HG02588 (cell line): Measurements from ENCODE around the gene HELLS.
"Not testable (repeated sequence)": the region's sequence is repeated elsewhere in the genome, so short reads cannot be mapped to it uniquely, and the experiment has no call there.

Source experiments
- ATAC-seq: cut with Tn5 transposase; IDR thresholded peaks from one replicate; pipeline ENCODE4 v1.9.1; 2021; ENCODE audit warnings: mild to moderate bottlenecking, moderate library complexity; ENCODE audit not compliant: unreplicated experiment

Gene HELLS

GRCh38 chr10:94602729-94603515 lies 57.3 kb downstream of the HELLS start:
- ATAC-seq, result no peak

DNA sequence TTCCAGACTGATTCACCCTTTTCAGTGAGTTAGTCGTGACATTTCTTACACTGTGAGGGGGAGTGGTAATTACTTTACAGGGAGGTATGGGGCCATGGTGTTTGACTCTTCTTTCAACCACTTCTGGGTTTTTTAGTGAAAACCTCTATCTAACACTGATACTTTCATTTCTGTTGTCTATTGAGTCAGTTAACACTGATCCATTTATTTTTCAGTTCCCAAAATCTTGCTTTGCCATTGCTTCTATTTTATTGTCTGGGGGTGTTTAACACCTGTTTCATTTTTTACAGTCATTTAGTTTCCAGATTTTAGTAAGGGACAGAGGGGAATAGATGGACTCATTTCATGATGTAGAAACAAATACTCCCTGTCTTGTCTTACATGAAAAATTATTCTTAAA lies 61.5 kb downstream of the HELLS start:
- ATAC-seq, result peak; percentile 87

DNA sequence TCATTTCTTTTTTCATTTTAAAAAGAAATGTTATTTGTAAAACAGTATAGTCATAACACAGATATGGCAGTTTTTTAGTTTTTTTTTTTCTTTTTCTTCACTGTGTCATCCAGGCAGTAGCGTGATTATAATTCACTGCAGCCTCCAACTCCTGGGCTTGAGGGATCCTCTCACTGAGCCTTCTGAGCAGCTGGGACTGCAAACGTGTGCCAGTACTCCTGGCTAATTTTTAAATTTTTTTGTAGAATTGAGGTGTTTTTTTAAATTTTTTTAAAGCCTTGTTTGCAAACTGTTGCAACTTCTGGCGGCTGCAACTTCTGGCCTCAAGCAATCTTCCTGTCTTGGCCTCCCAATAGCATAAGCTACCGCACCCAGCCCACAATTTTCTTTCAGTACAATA lies 63.0 kb downstream of the HELLS start:
- ATAC-seq, result no peak

DNA sequence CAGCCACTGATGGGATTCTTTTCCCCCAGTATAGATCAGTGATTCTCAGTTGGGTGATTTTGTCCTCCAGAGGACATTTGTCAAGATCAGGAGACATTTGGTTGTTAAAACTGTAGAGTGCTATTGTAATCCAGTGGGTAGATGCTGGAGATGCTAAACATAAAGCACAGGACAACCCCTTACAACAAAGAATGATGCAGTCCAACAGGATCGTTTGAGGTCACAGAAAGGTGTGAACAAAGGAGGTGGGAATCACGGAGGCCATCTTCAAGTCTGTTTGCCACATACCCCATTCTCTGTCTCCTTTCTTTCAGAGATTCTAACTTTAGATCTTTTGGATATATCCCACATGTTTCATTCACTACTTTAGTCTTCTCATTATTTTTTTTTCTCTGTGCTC lies 69.0 kb downstream of the HELLS start:
- no peak for ATAC-seq

GRCh38 chr10:94617389-94617944 lies 71.9 kb downstream of the HELLS start:
- ATAC-seq, result no peak

GRCh38 chr10:94622666-94623205 lies 77.1 kb downstream of the HELLS start:
- no peak for ATAC-seq

GRCh38 chr10:94623572-94623971 lies 78.0 kb downstream of the HELLS start:
- no peak for ATAC-seq

- ATAC-seq, result no peak
Measured at GRCh38 chr10:94626476-94626875, 80.9 kb downstream of the HELLS start.

- ATAC-seq, result no peak
Measured at GRCh38 chr10:94627511-94627910, 81.9 kb downstream of the HELLS start.

GRCh38 chr10:94630017-94630688 lies 84.6 kb downstream of the HELLS start:
- no peak for ATAC-seq

- no peak for ATAC-seq
Measured at GRCh38 chr10:94631077-94631875, 85.7 kb downstream of the HELLS start.

- no peak for ATAC-seq
Measured at GRCh38 chr10:94632954-94633353, 87.4 kb downstream of the HELLS start.

- ATAC-seq, result not testable (repeated sequence)
Measured at GRCh38 chr10:94638097-94638496, 92.5 kb downstream of the HELLS start.

GRCh38 chr10:94639902-94640301 lies 94.3 kb downstream of the HELLS start:
- ATAC-seq, result no peak

- no peak for ATAC-seq
Measured at GRCh38 chr10:94640562-94640961, 95.0 kb downstream of the HELLS start.

GRCh38 chr10:94641480-94641879 lies 95.9 kb downstream of the HELLS start:
- ATAC-seq, result no peak

DNA sequence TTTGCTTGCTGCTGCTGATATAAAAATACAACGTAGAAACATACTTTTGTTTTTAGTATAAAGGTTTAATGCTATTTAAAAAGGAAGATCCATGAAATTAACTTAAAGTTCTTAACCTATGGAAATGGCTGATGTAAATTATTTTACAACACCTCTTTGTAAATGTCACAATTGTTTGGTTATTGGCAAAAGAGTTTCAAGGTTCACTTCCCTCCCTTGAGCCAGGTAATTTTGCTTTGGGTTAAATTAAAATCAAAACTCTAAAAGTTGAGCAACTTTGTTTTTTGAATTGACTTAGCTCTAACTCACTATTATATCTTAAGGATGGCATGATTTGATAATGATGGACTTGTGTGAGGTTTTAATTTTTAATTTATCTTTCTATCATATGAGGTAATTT lies 98.8 kb downstream of the HELLS start:
- no peak for ATAC-seq

DNA sequence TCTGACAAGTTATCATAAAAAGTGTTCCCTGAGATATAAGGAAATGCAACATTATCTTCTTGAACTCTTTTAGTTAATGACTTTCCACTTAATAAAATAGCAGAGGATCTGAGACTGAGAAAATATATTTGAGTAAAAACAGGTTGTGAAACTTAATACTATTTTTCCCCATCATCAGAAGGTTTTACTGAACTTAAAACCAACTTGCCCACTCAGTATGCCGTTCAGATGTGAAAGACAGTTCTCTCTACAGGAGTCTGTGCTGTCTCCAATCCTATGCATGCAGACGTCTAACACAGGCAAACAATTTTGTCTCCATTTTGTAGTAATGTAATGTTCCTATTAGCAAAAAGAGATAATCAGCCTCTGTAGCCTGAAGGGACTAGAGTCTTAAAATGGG lies 99.7 kb downstream of the HELLS start:
- ATAC-seq, result peak; percentile 82
